Measurements from ENCODE around the gene DUS1L.
"Not testable (repeated sequence)": the region's sequence is repeated elsewhere in the genome, so short reads cannot be mapped to it uniquely, and the experiment has no call there.

DUS1L gene

DNA sequence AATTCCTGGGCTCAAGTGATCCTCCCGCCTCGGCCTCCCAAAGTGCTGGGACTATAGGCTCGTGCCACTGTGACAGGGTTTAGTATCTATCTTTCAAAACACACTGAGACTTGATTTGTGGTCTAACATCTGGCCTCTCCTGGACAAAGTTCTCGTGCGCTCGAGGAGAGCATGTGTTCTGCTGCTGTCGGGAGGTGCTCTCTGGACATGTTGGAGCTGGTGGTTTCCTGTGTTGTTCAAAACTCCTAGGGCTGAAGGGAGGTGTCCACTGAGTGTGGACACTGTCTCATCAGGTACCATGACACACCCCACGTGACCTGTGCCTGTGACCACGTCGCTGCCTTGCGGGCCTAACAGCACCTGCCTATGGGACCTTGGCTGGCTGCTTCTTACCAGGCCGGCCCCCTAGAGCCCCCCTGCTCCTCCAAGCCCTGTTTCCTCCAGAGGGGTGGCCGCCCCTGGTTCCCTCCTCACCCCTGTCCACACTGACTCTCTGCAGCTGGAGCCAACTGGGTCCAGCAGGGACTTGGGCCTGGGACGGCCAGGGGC, 19.6 kb downstream of the DUS1L start:
- TF ChIP-seq, protein P1, sequence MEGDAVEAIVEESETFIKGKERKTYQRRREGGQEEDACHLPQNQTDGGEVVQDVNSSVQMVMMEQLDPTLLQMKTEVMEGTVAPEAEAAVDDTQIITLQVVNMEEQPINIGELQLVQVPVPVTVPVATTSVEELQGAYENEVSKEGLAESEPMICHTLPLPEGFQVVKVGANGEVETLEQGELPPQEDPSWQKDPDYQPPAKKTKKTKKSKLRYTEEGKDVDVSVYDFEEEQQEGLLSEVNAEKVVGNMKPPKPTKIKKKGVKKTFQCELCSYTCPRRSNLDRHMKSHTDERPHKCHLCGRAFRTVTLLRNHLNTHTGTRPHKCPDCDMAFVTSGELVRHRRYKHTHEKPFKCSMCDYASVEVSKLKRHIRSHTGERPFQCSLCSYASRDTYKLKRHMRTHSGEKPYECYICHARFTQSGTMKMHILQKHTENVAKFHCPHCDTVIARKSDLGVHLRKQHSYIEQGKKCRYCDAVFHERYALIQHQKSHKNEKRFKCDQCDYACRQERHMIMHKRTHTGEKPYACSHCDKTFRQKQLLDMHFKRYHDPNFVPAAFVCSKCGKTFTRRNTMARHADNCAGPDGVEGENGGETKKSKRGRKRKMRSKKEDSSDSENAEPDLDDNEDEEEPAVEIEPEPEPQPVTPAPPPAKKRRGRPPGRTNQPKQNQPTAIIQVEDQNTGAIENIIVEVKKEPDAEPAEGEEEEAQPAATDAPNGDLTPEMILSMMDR (IDR thresholded peaks at IDR 0.05; ENCODE audit: insufficient read depth, low read depth, low read length, missing control alignments) = no peak
- DNase-seq (ENCODE audit: low read depth) = no peak

DNA sequence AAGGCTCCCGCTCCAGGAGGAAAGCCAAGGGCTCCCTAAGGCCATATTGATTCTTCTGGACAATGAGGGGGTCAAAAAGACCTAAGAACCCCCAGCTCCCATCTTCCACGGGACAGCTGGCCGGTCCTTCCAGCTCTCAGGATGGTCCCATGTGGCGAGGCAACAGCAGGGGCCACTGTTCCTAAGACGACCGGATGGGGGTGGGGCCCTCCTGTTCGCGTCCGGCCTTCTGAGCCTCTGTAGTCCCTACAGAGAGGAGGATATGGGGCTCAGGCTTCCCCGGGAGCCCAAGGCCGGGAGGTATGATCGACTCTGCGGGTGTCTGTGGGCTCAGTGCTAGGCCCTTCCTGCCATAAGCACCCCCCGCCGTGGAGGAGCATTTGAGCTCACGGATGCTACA, 22.1 kb downstream of the DUS1L start:
- TF ChIP-seq, protein P1 (IDR thresholded peaks at IDR 0.05; ENCODE audit: insufficient read depth, low read depth, low read length, missing control alignments) = no peak
- no peak for DNase-seq (ENCODE audit: low read depth)
- no peak overlapping the region for H3K4me3 ChIP-seq (ENCODE audit: low read depth, low read length)

More for the DNA sequence above, 19.6 kb downstream of the DUS1L start:
- no peak overlapping the region for H3K4me3 ChIP-seq (ENCODE audit: low read depth, low read length)

DNA sequence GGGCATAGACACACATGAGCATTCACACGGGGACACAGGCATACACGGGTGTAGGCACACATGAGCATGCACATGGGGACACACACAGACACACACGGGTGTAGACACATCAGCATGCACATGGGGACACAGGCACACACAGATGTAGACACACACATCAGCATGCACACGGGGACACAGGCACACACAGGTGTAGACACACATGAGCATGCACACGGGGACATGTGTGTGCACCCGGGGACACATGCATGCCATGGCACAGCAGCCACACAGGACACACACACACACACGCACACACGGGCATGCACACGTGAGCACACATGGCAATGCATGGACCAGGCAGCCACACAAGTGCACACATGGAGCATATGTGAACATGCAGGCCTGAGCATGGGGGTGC, 23.0 kb downstream of the DUS1L start:
- TF ChIP-seq, protein P1 (IDR thresholded peaks at IDR 0.05; ENCODE audit: insufficient read depth, low read depth, low read length, missing control alignments) = no peak
- no peak overlapping the region for H3K4me3 ChIP-seq (ENCODE audit: low read depth, low read length)
- no peak for DNase-seq (ENCODE audit: low read depth)

DNA sequence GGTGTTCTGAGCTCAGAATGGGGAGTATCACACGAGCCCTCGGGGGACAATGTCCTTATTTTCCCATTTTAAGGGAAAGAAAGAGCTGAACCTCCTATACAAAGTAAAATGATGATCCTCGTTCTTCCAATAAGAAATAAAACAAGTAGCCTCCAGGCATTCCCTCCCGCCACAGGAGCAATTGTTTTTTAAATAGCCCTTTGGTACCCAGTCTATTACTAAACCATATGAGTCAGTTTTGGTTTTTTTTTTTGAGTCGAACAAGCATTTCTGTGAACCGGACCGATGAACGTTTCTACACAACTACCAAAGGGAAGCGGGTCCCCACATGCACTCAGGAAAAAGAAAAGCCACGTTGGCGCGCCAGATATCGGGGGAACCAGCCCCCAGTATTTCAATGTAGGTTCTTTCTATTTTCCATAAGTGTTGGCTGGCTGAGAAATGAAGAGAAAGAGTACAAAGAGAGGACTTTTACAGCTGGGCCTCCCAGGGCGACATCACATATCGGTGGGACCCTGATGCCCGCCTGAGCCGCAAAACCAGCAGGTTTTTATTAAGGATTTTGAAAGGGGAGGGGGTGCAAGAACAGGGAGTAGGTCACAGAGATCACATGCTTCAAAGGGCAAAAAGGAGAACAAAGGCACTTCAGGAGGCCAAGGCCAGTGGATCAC, 24.3 kb downstream of the DUS1L start:
- DNase-seq (ENCODE audit: low read depth) = no peak
- TF ChIP-seq, protein P1 (IDR thresholded peaks at IDR 0.05; ENCODE audit: insufficient read depth, low read depth, low read length, missing control alignments) = no peak
- H3K4me3 ChIP-seq (ENCODE audit: low read depth, low read length) = no peak overlapping the region

DNA sequence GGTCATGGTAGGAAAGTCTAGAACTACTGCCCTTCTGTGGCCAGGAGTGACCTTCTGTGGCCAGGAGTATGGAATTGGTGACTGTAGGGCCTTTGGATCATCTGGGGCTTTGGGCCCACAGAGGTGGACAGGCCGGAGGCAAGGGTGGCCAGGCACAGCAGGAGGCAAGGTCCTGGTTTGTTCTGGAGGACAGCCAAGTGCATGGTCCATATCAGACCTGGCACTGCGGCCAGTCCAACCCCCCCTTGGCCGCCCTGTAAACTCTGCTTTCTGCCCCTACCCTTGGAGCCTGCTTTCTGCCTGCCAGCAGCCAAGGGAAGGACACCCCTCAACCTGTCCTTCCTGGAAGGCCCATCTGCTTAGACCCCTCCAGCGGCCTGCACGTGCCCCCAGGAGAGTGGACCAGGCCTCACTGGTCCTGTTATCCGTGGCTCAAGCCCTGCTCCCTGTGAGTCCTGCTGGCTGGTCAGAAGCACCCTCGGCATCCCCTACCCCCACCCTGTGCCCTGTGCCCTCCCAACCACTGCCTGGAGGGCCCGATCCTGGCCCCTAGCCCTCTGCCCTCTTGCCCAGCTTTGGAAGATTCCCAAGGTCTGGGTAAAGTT, 25.8 kb downstream of the DUS1L start:
- H3K4me3 ChIP-seq (ENCODE audit: low read depth, low read length) = no peak overlapping the region
- TF ChIP-seq, protein P1 (IDR thresholded peaks at IDR 0.05; ENCODE audit: insufficient read depth, low read depth, low read length, missing control alignments) = no peak

DNA sequence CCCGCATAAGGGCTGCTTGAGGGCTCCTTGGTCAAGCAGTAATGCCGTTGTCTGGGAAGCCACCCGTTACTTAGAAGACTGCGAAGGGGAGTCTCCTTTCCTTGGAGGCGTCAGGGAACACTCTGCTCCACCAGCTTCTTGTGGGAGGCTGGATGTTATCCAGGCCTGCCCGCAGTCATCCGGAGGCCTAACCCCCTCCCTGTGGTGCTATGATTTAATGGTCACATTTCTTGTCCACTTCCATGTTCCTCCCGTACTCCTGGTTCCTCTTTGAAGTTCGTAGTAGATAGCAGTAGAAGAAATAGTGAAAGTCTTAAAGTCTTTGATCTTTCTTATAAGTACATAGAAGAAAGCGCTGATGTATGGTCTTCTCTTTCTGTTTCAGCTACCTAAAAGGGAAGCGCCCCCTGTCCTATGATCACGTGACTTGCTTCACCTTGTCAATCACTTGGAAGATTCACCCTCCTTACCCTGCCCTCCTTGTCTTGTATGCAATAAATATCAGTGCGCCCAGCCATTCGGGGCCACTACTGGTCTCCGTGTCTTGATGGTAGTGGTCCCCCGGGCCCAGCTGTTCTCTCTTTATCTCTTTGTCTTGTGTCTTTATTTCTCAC, 26.7 kb downstream of the DUS1L start:
- DNase-seq (ENCODE audit: low read depth) = peak; percentile 35
- H3K4me3 ChIP-seq (ENCODE audit: low read depth, low read length) = not testable (repeated sequence)

More for the DNA sequence above, 25.8 kb downstream of the DUS1L start:
- no peak for DNase-seq (ENCODE audit: low read depth)

DNA sequence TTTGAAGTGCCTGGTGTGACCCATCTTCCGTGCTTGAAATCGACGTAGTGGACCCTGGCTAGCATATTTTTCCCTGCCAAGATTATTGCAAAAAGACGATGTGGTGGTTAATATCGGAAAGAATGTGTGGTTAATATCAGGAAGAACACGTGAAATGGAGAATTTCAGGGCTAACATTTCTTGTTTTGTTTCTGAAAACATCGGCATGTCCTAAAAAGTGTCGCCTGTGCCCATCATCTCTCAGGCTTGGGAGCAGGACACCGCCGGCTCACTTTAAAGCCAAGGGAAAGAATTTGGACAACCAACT, 27.8 kb downstream of the DUS1L start:
- no peak for DNase-seq (ENCODE audit: low read depth)
- TF ChIP-seq, protein P1 (IDR thresholded peaks at IDR 0.05; ENCODE audit: insufficient read depth, low read depth, low read length, missing control alignments) = no peak
- H3K4me3 ChIP-seq (ENCODE audit: low read depth, low read length) = peak overlapping the region; percentile 49

All from GM12865 (cell line).